ENCODE measurements around the gene STX8.

STX8 gene

GRCh38 chr17:9435165-9435564 lies 140.5 kb downstream of the STX8 start:
- no peak for DNase-seq

GRCh38 chr17:9434642-9435057 lies 141.0 kb downstream of the STX8 start:
- no peak for DNase-seq

GRCh38 chr17:9432934-9433421 lies 142.6 kb downstream of the STX8 start:
- no peak for DNase-seq

DNA sequence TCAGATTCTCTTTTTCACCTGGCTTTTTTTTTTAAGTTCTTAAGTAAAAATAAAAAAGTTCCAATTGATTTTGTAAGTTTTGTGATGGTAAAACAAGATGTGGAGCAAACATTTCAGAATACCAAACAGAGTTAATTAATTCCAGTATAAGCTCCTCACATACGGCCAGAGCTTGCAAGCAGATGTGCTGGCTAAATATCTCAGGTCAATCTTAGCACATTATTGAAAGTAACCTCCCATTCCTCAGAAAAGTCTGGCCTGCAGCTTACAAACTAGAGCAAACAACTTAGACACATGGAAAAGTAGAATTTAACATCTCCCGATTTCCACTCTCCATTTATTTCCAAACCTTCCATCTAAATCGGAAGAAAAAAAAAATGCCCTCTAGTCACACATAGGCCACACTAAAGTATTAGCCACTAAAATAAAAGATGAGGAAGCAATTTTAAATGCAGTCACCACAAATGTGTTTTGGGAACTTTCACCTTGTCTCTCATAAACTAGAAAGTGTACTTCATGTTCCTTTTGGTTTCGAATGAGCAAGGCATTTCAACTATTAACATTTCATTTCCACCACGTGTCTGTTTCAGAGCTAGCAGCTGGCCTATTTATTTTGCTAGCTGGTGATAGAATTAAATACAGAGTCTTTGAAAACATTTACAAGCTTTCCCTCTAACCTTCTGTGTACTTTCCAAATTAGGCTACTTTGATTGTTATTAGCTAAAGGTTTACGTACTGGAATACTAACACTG lies 143.3 kb downstream of the STX8 start:
- no peak for DNase-seq

DNA sequence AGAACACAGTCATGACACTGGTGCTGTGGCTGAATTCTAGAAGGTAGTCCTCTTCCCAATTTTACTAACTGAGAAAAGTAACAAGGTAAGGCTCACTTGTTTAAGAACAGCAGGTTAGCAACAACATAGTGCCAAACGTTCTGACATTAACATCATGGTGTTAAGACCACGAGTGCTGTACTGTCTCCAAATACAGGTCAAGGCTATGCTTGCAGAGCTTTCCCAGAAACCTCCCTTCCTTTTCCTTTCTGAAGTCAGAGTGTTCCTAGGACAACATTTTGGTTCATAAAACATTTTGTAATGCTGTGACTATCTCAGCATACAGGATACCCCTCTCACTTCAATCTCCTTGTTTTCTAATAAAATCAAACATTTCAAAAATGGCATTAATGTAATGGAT lies 144.0 kb downstream of the STX8 start:
- DNase-seq: no peak

- no peak for DNase-seq
Observed at GRCh38 chr17:9427465-9428315, 147.9 kb downstream of the STX8 start.

GRCh38 chr17:9424071-9424640 lies 151.5 kb downstream of the STX8 start:
- DNase-seq: no peak

GRCh38 chr17:9421525-9421924 lies 154.1 kb downstream of the STX8 start:
- no peak for DNase-seq

GRCh38 chr17:9419932-9420453 lies 155.6 kb downstream of the STX8 start:
- no peak for DNase-seq

DNA sequence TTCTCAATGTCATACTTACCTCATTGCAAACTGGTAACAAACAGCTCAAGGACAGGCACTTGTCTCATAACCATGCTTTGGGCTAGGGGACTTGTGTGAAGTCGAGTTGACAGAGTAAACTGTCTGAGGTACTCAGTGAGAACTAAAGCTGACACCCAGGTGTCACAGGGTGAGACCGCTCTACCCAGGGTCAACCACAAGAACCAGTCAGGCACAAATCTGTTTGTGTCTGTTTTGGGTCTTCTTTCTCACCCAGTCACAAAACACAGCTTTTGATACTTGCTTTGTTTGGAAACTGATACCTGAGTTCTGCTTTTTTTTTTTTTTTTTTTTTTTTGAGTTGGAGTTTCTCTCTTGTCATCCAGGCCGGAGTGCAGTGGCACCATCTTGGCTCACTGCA lies 161.1 kb downstream of the STX8 start:
- DNase-seq: peak in 1 of 2 donors; percentile 31

GRCh38 chr17:9410737-9411136 lies 164.9 kb downstream of the STX8 start:
- DNase-seq: no peak

- DNase-seq: no peak
Observed at GRCh38 chr17:9410301-9410700, 165.3 kb downstream of the STX8 start.

GRCh38 chr17:9409878-9410277 lies 165.7 kb downstream of the STX8 start:
- no peak for DNase-seq

- DNase-seq: no peak
Observed at GRCh38 chr17:9408868-9409829, 166.5 kb downstream of the STX8 start.

GRCh38 chr17:9408381-9408780 lies 167.2 kb downstream of the STX8 start:
- no peak for DNase-seq

GRCh38 chr17:9406046-9406606 lies 169.5 kb downstream of the STX8 start:
- no peak for DNase-seq

DNA sequence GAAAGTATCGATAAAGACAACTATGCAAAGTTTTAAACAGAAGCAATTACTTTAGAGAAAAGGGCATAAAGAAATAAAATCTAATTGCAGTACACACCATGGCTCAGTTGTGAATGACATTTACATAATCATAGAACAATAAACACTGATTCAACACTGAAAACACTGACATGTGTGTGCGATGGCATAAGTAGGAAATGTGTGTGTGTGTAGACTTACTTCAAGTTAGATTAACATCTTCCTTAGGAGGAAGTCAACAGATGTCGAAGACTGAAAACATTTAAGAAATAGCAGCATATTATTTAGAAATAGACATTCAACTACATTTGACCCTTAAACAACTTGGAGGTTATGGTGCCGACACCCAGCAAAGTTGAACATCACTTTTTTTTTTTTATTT lies 172.4 kb downstream of the STX8 start:
- DNase-seq: no peak

DNA sequence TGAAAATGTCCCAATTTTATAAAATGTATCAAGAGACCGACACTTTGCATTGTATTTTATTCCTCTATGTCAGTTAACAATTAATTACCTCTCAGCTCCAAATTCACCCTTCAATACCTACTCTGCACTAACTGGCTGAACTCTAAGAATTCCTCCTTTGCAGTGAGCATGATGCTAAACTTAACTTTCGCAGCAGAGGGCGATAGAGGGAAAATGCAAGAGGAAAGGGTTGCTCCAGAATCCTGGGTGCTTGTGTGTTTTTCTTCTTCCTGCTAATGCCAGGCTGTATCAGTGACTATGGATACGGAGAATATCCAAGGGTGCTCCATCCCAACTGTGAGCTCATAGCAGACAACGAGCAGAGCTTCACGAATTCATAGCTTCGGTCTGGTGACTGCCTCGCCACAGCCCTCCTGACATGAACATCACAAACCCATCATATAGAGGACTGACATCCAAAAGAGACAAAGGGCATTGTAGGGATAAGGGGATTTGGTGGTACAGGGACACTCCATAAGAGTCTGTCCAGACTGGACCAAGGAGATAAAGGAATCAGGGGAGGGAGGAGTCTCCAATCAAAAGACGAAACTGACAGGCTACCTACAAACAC lies 172.9 kb downstream of the STX8 start:
- DNase-seq: peak in 1 of 2 donors; percentile 31

DNA sequence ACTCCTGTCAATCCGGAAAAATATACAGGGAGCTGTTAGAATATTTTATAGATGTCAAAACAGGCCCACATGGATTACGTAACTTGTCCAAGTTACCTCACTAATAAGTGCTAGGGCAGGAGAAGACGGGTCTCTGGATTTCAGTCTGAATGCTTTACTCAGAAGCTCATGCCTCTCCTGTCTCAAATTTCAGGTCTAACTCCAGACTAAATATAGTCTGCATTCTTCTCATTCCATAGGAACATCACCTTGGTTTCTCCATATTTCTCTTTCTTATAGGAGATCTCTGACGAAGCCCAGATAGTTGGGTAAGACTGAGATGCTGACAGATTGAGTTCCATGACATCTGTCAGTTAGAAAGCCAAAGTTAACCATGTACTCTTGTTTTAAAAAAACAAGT lies 174.2 kb downstream of the STX8 start:
- DNase-seq: no peak

DNA sequence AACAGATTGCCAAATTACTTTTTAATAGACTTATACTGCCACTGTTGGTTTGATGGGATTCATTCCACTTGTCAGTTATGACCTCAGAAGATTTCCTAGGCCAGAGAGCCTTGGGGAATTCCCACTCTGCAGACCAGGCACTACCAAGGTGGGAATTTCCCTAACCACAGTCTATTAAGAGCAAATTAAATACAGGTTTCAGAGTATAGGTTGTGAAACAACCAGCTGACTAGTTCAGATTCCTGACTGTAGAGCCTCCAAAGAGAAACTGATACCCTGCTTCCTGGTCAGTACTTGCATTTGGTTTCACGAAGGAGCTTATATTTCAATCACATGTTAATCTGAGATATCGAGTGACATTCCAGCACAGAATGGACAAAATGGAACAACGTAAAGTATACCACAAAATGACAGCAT lies 186.5 kb downstream of the STX8 start:
- DNase-seq: peak in 1 of 2 donors; percentile 13

GRCh38 chr17:9386401-9386800 lies 189.2 kb downstream of the STX8 start:
- no peak for DNase-seq
